ENCODE measurements around the gene PDX1. TPM values are rescaled to one million over a fixed set of nuclear protein-coding genes. Genes with fewer than 3 reads are reported as not detected.
A peak's percentile ranks its signal among the peaks of the same experiment; 100 is the strongest.

The PDX1 gene
- total RNA-seq, 1 experiment from 2014 or later: not detected

GRCh38 chr13:27960362-27961226, 40.8 kb downstream of the PDX1 start:
- peaks cover 65% of the 10 kb centered on the region for H3K4me1 ChIP-seq (replicated peaks; ENCODE audit: insufficient read depth)
- BruUV-seq (replicated peaks): no TSS peak
- H3F3A ChIP-seq (ENCODE audit: insufficient read depth, low read depth): peaks cover 19% of the 10 kb centered on the region; the same call in 1 of the 2 replicates
- DNase-seq: peak; percentile 19 to 52
- POLR2A ChIA-PET (ENCODE audit: unreplicated experiment): interaction anchor here (0.6 kb wide), 1 partner anchor 92 kb away, joined by 3 read pairs; no protein-coding TSS in a partner anchor
- H3K36me3 ChIP-seq (ENCODE audit: low read depth): no peaks in the 10 kb centered on the region
- CTCF ChIA-PET: no interaction called here
- H3K79me2 ChIP-seq (ENCODE audit: low read depth): no peaks in the 10 kb centered on the region
- H3K9me3 ChIP-seq (ENCODE audit: insufficient read depth, low read depth): no peaks in the 10 kb centered on the region
- peak; percentile 50 for TF ChIP-seq CTCF (conservative IDR thresholded peaks at IDR 0.05)
- TF ChIP-seq EZH2 (IDR thresholded peaks at IDR 0.05; ENCODE audit: low read depth): no peak
- peaks cover 6% of the 10 kb centered on the region for H3K27me3 ChIP-seq (ENCODE audit: insufficient read depth, low read depth)
- no peaks in the 10 kb centered on the region; the same call in 1 of the 2 replicates for H4K20me1 ChIP-seq (ENCODE audit: insufficient read depth)
- H3K4me2 ChIP-seq: peak overlapping the region; percentile 75
- H3K4me3 ChIP-seq: peak overlapping the region; percentile 39; the same call in 1 of the 2 replicates
- peak overlapping the region; percentile 58; the same call in 1 of the 2 replicates for H2AFZ ChIP-seq
- intact Hi-C loops (cut with micrococcal nuclease; ENCODE audit: unreplicated experiment): no loop called here
- no peak overlapping the region for H3K27ac ChIP-seq
- H3K9me2 ChIP-seq (ENCODE audit: insufficient read depth): no peaks in the 10 kb centered on the region

DNA sequence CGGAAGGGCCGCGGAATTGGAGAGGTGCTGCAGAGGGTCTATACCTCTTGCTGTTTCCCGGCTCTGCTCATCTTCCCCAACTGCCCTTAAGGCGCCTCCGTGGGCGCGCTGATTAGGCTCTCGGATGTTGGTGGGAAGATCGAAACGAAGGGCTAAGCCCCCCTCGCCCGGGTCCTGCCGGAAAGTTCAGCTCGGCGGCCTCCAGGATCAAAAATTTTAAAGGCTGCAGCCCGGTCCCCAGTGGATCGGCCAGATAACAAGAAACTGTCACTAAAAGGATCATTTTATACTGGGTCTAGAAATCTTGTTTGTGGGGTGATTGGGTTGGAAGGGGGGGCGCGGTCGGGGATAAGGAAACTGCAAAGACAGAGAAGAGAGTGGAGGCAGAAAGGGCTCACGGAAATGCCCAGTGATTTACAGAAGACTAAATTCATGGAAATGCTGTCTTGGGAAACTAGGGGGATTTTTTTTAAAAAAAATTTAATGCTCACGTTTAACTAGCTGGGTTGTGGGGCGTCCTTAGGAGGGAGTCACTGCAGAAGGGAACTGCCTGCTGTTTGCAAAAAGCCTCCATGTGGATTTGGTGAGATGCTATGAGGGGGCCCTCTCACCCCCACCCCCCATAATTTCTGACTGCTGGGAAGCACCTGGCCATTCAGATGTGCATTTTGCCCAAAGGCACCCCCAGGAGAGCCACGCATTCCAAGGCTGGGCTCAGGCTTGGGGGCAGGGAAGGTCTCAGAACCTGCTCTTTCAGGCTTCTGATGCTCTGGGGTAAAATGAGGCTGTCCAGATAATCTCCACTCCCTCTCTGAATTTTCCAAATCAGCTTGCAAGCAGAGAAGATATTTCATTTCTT, 41.7 kb downstream of the PDX1 start:
- Histone ChIP-seq H3F3A (ENCODE audit: insufficient read depth, low read depth) (peaks cover 15% of the 10 kb centered on the region; the same call in 1 of the 2 replicates), H3K4me1 (replicated peaks; ENCODE audit: insufficient read depth) (peaks cover 60% of the 10 kb centered on the region), H3K9me3 (ENCODE audit: insufficient read depth, low read depth) (no peaks in the 10 kb centered on the region), H2AFZ (no peak overlapping the region), H3K9me2 (ENCODE audit: insufficient read depth) (no peaks in the 10 kb centered on the region), H3K27me3 (ENCODE audit: insufficient read depth, low read depth) (peaks cover 8% of the 10 kb centered on the region), H3K4me3 (peak overlapping the region; percentile 39; the same call in 1 of the 2 replicates), H4K20me1 (ENCODE audit: insufficient read depth) (no peaks in the 10 kb centered on the region; the same call in 1 of the 2 replicates), H3K36me3 (ENCODE audit: low read depth) (no peaks in the 10 kb centered on the region), H3K27ac (no peak overlapping the region), H3K79me2 (ENCODE audit: low read depth) (no peaks in the 10 kb centered on the region), H3K4me2 (peak overlapping the region; percentile 75)
- intact Hi-C loops (cut with micrococcal nuclease; ENCODE audit: unreplicated experiment): no loop called here
- BruUV-seq (replicated peaks): no TSS peak
- CTCF ChIA-PET: no interaction called here
- POLR2A ChIA-PET (ENCODE audit: unreplicated experiment): interaction anchor here (0.7 kb wide), 1 partner anchor 122 kb away, joined by 3 read pairs; no protein-coding TSS in a partner anchor
- TF ChIP-seq CTCF (conservative IDR thresholded peaks at IDR 0.05) (no peak), EZH2 (IDR thresholded peaks at IDR 0.05; ENCODE audit: low read depth) (no peak)
- DNase-seq: no peak

DNA sequence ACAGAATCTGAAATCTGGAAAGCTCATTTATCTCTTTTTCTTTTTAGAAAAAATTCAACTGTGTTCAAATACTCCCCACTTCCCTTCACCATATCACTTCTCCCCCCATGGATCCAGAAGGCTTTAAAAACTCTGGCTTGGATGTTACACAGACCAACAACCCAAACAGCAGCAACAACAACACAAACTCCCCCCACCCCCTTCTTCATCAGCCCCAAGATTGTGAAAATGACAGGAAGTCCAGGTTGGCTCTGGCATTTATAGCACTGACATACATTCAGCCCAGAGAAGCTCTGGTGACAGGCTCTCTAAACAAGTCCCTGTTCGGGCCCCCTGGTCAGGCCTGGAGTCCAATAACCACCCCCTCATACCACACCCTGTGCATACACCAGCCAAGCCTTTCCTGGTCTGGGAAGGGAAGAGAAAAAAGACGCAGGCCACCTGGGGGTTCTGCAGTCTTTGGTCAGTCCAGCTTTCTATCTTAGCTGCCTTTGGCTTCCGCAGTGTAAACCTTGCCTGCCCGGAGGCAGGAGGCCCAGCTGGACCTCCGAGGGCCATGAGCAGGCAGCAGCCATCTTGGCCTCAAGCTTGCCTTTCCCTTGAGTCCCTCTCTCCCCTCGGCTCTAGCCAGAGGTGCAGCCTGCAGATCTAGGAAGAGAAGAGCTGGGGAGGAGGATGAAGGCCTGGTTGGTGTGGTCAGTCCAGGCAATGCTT, 42.5 kb downstream of the PDX1 start:
- H3K27ac ChIP-seq: no peak overlapping the region
- H3K4me1 ChIP-seq (replicated peaks; ENCODE audit: insufficient read depth): peaks cover 52% of the 10 kb centered on the region
- TF ChIP-seq EZH2 (IDR thresholded peaks at IDR 0.05; ENCODE audit: low read depth) (no peak), CTCF (conservative IDR thresholded peaks at IDR 0.05) (no peak)
- no peaks in the 10 kb centered on the region for H3K9me2 ChIP-seq (ENCODE audit: insufficient read depth)
- no peaks in the 10 kb centered on the region for H3K79me2 ChIP-seq (ENCODE audit: low read depth)
- no peaks in the 10 kb centered on the region for H3K9me3 ChIP-seq (ENCODE audit: insufficient read depth, low read depth)
- BruUV-seq (replicated peaks): no TSS peak
- peaks cover 8% of the 10 kb centered on the region for H3K27me3 ChIP-seq (ENCODE audit: insufficient read depth, low read depth)
- CTCF ChIA-PET: no interaction called here
- H2AFZ ChIP-seq: no peak overlapping the region
- no peak overlapping the region for H3K4me2 ChIP-seq
- intact Hi-C loops (cut with micrococcal nuclease; ENCODE audit: unreplicated experiment): no loop called here
- POLR2A ChIA-PET (ENCODE audit: unreplicated experiment): interaction anchor here (0.7 kb wide), 1 partner anchor 123 kb away, joined by 3 read pairs; no protein-coding TSS in a partner anchor
- no peak overlapping the region for H3K4me3 ChIP-seq
- H3F3A ChIP-seq (ENCODE audit: insufficient read depth, low read depth): 0 out of 2 replicates have a peak, but pooled peaks cover 8% of the 10 kb centered on the region
- H3K36me3 ChIP-seq (ENCODE audit: low read depth): no peaks in the 10 kb centered on the region
- no peaks in the 10 kb centered on the region for H4K20me1 ChIP-seq (ENCODE audit: insufficient read depth)
- DNase-seq: no peak
